T-helper 2 cell (primary cell): ENCODE data around the gene HRAS.

ENCODE experiments used
- DNase-seq, 5 experiments: peaks; one replicate each; pipeline versions ENCODE4 v3.0.0 to v3.0.0-alpha.2; 2012 to 2022
- total RNA-seq, 2 donors: gene quantifications; one replicate each; lab custom pipeline; 2026; lab: John Stamatoyannopoulos, UW

Gene HRAS
- 17.1 to 19.7 reads per million in 2 donors for total RNA-seq

DNA sequence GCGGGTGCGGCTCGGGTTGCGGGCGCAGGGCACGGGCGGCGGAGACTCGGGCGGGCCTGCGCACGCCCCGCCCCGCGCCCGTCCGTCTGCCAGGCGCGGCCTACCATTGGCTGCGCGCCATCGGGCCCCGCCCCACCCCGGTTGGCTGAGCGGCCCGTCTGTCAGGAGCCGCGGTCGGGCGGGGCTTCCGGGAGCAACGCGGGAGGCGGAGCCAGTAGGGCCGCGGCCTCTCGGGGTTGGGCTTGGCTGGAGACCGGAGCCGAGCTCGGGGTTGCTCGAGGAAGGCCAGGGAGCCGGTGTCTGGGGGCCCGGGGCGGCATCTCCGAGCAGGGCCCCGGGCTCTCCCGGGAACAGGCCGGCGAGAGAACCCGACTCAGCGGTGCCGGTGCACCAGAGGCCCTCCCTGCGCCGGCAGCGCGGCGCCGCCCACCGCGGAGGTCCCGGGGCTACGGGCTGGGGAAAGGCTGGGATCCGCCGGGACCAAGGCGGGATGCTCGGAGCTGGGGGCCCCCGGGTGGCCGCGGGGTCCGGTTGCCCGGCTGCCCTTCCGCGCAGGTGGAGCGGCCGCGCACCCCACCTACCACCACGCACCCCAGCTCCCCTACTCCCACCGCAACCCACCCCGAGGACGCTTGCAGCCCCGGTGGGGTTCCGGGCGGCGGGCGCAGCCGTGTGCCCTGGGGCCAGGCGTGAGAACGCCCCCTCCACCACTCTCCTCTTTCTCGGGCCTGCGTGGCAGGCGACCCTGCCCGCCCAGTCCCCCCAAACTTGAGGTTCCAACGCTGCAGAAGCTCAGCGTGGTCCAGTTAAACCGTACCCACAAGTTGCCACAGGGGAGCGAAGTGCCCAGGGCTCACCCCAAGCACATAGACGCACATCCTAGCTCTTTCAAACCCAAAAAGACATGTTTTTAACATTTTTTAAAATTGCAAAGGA lies at the start of gene HRAS:
Gene HRAS, minus strand, starts transcription at position 58 of the 936 bp plus-strand sequence.
- peak; percentile 92 to 97 (median 95) for DNase-seq

DNA sequence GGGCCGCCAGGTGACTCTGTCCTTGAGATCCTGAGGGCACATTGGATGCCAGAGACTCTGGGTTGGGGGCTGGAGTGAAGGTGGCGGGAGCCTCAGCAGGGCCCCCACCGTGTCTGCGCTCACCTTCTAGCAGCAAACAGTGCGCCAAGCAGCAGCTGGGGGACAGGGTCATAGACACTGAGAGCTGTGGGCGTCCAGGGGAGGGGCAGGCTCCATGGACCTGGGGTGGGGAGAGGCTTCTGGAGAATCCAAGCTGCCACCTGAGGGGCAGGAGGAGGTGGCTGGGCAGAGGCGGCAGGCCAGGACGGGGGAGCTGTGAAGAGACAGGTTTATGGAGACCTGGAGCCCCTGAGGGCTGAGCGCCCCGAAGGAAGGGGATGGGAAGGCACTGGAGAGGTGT lies 48.9 kb upstream of the HRAS start:
- DNase-seq, result no peak

DNA sequence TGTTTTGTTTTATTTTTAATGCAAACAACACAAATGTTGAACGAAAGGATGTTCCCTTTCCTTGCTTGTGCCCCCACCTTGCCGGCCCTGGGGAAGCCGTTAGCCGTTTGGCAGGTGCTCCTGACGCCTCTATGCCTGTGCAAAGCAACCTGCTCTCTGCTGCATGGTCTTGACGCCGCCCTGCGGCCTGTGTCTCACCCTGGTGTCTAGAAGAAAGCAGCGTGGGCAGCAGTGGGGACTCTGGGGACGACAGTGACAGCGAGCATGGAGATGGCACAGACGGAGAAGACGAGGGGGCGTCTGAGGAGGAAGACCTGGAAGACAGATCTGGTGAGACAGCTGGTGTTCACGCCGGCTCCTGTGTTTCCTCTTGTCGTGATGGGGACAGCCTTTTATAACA lies 46.4 kb upstream of the HRAS start:
- no peak for DNase-seq

DNA sequence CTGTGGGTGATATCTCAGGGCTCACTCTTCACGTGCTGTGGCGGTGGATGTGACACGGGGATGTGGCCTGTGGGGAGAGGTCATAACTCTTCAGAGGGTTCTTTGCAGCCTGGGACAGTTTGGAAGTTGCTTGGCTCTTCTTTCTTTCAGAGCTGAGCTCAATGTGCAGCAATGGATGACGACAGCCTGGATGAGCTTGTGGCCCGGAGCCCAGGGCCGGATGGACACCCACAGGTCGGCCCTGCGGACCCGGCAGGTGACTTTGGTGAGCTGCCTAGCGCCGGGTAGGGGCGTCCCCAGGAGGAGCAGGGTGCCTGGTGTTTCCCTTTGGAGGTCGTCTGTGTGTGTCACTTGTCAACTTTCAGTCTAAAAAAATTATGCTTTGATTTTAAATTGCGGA lies 46.0 kb upstream of the HRAS start:
- no peak for DNase-seq

DNA sequence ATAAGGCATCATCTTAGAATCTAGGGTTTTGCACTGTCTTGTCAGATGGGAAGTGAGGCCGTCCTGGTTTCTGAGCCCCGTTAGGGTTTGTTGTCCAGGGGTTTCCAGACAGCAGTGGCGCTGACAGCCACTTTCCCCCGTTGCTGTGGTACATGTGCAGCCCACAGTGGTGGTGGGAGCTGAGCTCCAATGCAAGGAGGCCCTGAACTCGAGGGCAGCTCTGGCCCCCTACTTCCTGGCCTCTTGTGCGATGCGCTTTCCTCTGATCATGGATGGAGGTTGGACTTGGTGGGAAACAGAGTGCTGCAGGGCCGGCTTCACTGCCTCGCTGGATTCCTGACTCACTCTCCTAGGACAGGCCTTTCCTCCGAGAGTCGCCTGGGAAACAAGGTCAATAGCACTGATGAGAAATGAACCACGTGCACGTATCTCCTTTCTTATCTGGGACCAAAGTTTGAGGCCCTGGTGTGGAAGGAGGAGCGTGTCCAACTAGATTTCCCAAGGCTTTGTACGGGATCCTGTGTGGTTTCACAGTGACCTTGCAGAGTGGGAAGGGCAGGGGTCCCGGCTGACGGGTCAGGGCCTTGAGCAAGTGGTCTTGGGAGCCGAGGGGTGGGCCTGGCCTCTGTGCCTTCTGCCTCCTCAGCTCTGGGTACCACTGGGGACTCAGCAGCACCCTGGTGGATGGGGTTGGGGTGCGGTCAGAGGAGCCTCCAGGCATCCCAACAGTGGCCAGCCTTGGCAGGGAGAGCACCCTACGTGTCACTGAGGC lies 44.6 kb upstream of the HRAS start:
- DNase-seq, result no peak

DNA sequence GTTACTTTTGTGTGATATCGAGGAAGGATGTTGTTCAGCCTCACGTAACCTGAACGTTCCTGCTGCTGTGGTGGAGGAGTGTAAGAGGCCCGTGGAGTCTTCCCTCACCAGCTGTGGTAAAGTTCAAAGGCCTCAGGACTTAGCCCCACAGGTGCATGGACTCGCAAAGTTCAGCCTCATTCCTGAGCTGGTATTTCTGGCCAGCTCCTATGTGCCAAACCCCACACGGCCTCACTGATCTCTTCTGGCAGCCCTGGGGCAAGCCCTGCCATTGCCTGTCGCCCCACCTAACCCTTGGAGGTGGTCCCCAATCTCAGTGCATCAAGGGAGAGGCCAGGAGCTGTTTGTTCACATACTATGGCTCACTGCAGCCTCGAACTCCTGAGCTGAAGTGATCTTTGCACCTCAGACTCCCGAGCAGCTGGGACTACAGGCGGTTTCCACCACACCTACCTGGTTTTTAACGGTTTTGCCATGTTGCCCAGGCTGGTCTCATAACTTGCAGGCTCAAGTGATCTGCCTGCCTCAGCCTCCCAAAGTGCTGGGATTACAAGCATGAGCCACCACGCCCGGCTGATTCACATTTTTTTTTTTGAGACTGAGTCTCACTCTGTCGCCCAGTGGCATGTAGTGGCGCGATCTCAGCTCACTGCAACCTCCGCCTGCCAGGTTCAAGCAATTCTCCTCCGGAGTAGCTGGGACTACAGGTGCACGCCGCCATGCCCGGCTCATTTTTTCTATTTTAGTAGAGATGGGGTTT lies 43.1 kb upstream of the HRAS start:
- DNase-seq, result no peak

DNA sequence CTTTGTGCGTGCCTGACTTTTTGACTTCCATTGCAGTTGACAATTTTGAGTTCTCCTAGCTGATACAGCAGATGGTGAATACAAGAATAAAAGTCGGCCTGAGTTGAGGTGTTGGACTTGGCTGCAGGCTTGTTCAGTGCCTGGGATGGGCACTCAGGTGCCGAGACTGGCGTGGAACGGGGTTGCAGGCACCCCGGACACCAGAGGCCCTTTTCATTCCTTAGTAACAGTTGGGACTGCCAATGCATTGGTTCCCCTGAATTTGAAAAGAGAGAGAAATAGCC lies 42.2 kb upstream of the HRAS start:
- DNase-seq, result no peak

DNA sequence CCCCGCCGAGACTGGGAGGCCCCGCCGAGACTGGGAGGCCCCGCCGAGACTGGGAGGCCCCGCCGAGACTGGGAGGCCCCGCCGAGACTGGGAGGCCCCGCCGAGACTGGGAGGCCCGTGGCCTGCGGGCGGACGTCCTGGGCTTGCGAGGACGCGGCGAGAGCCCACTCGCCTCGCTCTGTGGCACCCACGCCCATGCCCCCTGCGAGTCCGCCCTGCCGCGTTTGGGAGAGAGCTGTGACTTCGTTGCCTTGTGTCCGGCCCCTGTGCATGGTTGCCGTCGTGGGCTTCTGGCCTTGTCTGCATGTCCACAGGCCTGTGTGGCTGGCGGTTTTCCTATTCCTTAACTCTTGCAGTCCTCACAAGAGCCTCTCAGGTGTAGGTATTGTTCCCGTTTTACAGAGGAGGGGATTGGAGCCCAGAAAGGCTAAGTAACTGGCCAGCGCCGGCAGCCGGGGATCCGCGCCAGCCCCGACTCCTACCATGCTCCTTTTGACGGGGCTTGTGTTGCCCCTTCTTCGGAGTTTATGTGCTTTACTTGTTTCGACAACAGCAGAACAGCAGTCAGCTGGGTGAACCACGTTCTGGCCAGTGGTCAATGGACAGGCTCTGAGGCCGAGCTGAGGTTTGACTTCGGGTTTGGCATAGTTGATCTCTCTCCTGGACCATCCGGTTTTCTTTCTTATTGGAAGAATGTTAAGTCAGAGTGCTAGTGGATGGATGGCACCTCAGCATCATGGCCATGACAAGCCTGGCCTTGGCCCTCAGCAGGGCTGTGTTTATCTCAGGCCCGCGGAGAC lies 41.6 kb upstream of the HRAS start:
- no peak for DNase-seq

DNA sequence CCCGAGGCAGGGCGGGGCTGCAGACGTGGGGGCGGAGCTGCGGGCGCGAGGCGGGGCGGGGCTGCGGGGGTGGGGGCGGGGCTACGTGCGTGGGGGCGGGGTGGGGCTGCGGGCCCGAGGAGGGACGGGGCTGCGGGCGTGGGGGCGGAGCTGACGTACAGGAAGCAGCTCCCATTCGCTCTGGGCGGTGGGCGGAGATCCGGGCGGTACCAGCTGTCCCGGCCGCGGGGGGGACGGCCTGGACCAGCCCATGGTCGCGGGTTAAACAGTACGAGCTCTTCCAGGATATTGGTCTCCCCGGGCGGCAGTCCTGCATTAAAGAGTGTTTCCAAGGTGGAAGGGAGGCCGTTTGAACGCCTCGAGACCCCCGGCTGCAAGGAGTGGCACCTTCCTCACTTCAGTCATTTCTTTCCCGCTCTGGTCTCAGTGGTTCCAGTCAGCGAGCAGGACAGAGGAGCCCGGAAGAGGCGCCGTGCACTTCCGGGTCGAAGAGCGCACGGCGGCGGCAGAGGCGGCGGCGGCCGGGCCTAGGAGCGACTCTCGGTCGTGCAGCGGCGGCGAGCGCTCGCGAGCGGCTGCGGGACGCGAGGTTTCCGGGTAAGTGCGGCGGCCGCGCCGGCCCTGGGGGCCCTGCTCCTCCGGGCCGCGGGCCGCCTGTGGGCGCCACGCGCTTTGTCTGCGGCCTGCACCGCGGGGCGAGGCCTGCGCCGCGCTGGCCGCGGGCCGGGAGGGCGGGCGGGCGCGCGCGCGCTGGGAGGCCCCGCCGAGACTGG lies 40.8 kb upstream of the HRAS start, which contains the start of gene PHRF1:
Gene PHRF1, plus strand, starts transcription at position 475 of the 773 bp plus-strand sequence. CDS start 5,043 bp downstream, outside the sequence.
- peak; percentile 89 to 96 (median 94) for DNase-seq

DNA sequence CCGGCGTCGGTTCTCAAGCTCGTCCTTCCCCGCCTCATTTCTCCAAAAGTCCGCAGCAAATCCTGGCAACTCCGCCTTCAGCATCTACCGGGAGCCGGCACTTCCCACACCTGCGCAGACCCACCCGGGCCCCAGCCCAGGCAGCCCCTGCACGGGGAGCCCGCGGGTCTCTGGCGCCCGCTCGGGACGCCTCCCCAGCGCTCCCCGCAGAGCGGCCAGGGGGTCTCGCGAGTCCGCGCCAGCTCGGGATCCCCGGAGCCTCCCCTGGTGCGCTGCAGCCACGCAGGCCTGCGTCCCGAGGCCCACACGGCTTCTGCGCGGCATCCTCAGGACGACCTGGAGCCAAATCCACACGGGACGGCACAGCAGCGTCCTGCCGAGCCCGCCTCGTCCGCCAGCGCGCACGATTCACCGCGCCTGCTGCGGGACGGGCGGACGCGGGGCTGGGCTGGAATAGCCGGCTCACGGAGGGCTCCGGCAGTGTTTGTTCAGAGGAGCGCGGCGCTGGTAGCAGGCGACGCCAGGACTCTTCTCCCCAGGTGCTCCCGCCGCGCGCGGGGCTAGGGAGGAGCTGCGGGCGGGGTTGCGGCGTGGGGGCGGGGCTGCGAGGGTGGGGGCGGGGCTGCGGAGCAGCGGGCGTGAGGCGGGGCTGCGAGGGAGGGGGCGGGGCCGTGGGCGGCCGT lies 40.1 kb upstream of the HRAS start:
- DNase-seq, result no peak

DNA sequence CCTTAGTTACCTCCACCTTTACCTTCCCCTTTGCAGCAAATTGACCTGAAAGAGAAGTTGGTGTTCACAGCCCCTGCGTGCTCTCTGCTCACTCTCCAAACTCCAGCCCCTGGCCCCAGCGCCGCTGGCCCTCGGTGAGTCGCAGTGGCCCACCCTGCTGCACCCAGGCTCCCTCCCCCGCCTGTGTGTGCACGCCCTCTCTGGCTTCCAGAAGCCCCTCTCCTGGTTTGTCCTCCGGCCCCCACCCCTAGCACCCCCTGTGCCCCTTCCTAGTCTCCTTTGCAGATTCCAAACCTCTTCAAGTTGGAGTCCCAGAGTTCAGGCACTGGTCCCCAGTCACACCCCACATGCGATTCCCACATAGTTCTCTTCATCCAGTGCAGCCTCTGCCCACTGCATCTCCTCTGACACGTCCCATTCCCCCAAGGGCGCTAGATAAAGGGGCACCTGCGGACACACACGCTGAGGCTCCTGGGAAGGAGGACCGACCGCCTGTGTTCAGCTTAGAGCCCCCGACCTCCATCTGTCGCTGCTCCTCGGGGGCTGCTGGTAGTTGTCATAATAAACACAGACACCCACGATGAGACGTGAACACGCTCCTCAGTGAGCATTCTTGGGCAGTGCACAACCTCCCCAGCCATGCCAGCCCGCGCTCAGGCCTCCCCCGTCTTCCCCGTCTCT lies 39.4 kb upstream of the HRAS start:
- DNase-seq, result no peak

DNA sequence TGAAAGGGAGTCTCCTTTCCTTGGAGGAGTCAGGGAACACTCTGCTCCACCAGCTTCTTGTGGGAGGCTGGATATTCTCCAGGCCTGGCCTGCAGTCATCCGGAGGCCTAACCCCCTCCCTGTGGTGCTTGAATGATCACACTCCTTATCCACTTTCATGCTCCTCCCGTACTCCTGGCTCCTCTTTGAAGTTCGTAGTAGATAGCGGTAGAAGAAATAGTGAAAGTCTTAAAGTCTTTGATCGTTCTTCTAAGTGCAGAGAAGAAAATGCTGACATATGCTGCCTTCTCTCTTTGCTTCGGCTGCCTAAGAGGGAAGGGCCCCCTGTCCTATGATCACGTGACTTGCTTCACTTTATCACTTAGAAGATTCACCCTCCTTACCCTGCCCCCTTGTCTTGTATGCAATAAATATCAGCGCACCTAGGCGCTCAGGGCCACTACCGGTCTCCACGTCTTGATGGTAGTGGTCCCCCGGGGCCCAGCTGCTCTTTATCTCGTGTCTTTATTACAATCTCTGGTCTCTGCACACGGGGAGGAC lies 38.7 kb upstream of the HRAS start:
- DNase-seq, result peak in 1 of 5 experiments; percentile 69

DNA sequence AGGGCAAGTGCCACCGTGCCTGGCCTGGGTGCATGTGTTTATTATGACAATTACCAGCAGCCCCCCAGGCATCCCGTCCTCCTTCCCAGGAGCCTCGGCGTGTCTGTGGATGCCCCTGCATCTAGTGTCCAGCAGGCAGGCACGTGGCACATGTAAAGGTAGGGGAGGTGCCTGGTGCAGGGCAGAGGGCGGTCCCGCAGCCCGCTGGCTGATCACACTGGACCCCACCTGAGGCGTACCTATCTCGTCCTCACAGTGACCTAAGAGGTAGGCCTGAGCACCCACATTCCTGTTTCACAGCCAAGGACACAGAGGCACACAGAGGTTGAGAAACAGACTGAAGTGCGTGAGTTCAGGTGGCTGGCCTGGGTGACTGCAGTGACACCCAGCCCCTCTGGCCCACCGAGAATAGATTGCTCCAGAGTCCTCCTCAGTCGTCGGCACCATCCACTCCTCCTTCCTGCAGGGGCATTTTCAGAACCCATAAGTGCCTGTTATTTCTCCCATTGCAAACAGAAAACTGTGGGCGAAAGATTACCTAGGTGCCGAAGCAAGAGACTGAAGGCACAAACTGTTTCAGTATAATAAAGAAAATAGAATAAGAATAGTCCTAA lies 37.9 kb upstream of the HRAS start:
- DNase-seq, result no peak

DNA sequence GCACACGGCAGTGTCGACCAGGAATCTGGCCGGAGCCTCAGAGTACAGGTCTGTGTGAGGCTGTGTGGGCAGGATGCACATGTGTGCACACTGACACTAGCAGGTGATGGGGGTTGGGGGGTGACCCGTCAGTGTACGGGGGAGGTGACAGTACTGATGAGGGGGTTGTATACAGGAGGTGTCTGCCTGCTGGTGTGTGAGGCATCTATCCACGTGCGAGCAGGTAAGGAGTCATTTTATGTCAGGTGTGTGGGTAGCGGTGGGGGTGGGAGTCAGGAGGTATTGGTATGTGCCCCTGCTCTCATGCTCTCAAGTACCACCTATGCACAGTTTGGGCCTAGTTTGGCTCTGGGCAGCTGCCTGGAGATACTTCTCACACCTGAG lies 36.4 kb upstream of the HRAS start:
- DNase-seq, result no peak

DNA sequence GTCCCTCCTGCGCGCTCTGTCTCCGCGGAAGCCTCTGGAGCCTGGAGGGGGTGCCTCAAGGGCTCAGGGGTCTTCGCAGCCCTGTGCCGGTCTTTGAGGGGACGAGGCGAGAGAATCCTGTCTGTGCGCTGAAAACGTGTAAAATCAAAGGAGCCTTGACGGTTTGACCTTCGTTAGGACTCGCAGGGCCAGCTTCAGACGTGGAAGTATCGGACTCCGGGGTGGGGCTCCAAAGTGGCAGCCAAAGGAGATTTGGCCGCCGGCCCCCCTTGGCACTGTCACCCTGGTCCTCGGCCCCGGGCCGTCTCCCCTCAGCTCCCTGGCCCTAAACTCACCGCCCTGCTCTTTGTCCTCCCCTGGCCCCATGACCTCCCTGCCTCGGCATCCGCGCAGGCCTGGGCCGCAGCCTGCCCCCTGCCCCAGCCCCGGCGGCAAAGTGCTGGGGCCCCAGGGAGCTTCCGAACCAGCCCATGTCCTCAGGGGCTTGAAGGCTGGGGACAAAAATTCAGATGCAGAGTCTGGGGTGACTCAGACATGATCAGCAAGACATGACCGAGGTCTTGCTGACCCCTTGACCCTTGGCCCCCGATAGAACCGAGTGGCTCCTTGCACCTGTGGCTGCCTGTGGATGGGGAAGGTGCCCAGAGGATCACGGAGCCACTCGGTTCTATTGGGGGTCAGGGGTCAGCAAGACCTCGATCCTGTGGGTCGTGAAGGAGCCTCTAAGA lies 33.9 kb upstream of the HRAS start:
- DNase-seq, result no peak

DNA sequence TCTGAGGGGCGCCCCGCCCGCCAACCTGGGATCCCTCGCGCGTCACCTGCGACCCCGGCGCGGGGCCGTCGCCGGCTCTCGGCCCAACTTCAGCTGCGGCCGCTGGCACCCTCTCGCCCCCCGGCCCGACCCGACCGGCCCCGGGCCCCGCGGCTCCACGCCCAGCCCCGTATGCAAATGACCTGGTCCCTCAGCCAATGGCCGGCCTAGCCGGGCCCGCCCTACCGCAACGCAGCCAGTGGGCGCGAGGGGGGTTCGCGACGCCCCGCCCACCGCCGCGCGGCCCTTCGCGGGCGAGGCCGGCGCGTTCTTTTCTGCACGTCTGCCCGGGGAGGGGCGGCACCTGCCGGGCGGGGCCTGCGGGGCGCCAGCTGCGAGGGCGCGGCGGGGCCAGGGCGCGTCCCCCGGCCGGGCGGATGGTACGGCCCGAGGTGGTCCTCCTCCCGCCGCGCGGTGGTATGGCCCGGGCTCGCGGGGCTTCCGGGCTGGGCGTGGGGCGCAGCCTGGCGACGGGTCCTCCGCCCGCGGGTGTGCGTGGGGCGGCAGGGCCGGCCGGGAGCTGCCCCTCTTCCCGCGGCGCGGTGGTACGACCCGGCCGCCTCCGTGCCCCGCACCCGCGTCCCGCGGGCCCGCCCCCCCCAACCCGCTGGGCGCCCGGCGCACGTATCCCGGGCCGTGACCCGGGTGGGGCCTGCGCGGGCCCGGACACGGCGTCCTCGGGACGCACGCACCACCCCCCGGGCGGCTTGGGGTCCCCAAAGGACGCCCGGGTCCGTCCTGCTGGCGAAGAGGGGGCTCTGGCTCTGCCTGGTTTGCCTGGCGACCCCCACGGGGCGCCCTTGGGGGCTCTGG lies 33.2 kb upstream of the HRAS start:
- DNase-seq, result peak; percentile 82 to 98 (median 89)

DNA sequence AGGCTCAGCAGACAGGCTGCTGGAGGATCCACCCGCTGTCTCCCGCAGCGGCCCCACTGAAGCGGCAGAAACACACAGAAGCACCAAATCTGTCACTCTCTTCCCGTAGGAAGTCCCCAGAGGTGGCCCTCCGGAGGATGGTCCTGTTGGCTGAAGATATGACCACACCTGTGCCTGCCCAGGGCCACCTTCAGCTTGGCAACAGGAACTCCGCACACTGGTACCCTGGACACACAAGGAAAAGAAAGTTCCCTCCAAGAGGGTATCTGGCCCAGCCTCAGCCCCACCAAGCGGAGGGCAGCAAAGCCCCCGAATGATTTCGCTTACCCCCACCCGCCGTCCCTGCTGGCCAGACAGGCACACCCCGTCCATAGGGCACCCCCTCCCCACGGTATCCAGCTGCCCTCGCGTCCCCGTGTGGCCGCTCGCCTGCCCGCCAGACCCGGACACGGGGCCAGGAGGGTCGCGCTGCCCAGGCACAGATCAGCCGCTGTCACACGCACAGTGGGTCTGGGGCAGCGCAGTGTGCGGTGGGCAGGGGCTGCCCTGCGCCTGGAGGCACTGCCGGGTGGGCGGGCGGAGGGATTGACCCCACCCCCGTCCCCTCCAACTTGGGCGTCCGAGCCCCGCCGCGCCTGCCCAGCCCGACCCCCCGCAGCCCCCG lies 32.4 kb upstream of the HRAS start:
- DNase-seq, result no peak
